ENCODE results near the gene PWWP2B.

PWWP2B gene

GRCh38 chr10:132366006-132366405 is 31.0 kb upstream of the PWWP2B start:
- Histone ChIP-seq H3K4me2 (ENCODE audit: low read length) (no peak overlapping the region), H3K4me1 (ENCODE audit: control insufficient read depth, insufficient read depth, low read length) (no peaks in the 10 kb centered on the region), H3K36me3 (ENCODE audit: insufficient read depth, low read length) (peaks cover 3% of the 10 kb centered on the region), H3K9ac (ENCODE audit: low read depth, low read length) (no peak overlapping the region), H3K9me3 (replicated peaks; ENCODE audit: low read length) (no peaks in the 10 kb centered on the region), H3K27me3 (ENCODE audit: control insufficient read depth, insufficient read depth, low read length) (no peaks in the 10 kb centered on the region), H3K4me3 (ENCODE audit: low read length) (no peak overlapping the region)

DNA sequence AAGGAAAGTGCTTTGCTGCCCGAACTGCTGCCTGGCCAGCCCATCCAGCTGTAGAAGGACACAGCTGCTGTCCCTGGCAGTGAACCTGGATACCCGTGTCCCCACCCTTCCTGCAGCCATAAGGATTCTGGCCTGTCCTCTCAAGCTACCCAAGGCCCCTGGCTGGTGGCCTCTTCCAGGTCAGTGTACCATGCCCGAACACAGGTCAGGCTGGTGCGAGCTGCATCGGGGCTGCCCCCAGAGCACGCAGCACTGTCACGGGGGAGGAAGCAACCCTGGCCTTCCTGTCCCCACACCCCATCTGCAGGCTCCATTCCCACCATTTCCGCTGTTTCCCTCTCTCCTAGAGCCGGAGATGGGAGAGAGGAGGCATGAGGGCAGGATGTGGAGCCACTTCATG is 30.5 kb upstream of the PWWP2B start:
- Histone ChIP-seq H3K4me1 (ENCODE audit: control insufficient read depth, insufficient read depth, low read length) (no peaks in the 10 kb centered on the region), H3K4me3 (ENCODE audit: low read length) (no peak overlapping the region), H3K27me3 (ENCODE audit: control insufficient read depth, insufficient read depth, low read length) (no peaks in the 10 kb centered on the region), H3K9me3 (replicated peaks; ENCODE audit: low read length) (no peaks in the 10 kb centered on the region), H3K9ac (ENCODE audit: low read depth, low read length) (no peak overlapping the region), H3K36me3 (ENCODE audit: insufficient read depth, low read length) (peaks cover 3% of the 10 kb centered on the region), H3K4me2 (ENCODE audit: low read length) (no peak overlapping the region)

DNA sequence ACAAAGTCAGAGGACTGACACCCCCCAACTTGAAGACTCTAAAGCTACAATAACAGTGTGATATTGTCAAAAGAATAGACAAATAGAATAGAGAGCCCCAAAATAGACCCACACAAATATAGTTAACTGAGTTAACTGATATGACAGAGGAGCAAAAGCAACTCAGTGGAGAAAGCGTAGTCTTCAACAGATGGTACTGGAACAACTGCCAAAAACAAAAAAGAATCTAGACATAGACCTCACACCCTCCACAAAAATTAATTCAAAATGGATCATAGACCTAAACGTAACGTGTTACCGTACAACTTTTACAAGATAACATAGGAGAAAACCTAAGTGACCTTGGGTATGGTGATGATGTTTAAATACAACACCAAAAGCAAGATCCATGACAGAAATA is 28.6 kb upstream of the PWWP2B start:
- no peaks in the 10 kb centered on the region for H3K27me3 ChIP-seq (ENCODE audit: control insufficient read depth, insufficient read depth, low read length)
- peaks cover 3% of the 10 kb centered on the region for H3K36me3 ChIP-seq (ENCODE audit: insufficient read depth, low read length)
- no peaks in the 10 kb centered on the region for H3K4me1 ChIP-seq (ENCODE audit: control insufficient read depth, insufficient read depth, low read length)
- H3K4me2 ChIP-seq (ENCODE audit: low read length): no peak overlapping the region
- no peak overlapping the region for H3K4me3 ChIP-seq (ENCODE audit: low read length)
- H3K9me3 ChIP-seq (replicated peaks; ENCODE audit: low read length): no peaks in the 10 kb centered on the region
- no peak overlapping the region for H3K9ac ChIP-seq (ENCODE audit: low read depth, low read length)

DNA sequence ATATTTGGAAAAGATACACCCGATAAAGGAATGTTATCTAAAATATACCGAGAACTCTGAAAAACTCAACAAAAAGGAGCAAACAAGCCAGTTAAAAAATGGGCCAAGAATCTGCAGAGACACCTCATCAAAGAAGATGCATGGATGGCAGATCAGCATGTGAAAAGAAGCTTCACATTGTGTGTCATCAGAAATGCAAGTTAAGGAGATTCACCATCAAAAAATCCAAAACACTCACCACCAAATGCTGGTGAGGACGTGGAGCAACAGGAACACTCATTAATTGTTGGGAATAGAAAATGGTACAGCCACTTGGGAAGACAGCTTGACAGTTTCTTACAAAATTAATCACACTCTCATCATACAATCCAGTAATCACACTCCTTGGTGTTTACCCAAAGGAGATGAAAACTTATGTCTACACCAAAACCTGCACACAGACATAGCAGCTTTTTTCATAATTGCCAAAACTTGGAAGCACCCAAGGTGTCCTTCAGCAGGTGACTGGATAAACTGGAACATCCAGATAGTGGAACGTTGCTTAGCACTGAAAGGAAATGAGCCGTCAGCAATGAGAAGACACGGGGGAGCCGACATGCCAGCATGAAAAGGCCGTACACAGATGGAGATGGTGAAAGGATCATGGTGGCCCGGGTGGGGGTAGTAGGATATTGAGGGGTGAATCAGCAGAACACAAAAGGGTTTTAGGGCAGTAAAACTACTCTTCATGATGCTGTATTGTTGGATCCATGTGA is 27.9 kb upstream of the PWWP2B start:
- Histone ChIP-seq H3K4me3 (ENCODE audit: low read length) (no peak overlapping the region), H3K9me3 (replicated peaks; ENCODE audit: low read length) (no peaks in the 10 kb centered on the region), H3K9ac (ENCODE audit: low read depth, low read length) (no peak overlapping the region), H3K36me3 (ENCODE audit: insufficient read depth, low read length) (peaks cover 3% of the 10 kb centered on the region), H3K4me2 (ENCODE audit: low read length) (no peak overlapping the region), H3K4me1 (ENCODE audit: control insufficient read depth, insufficient read depth, low read length) (no peaks in the 10 kb centered on the region), H3K27me3 (ENCODE audit: control insufficient read depth, insufficient read depth, low read length) (no peaks in the 10 kb centered on the region)

DNA sequence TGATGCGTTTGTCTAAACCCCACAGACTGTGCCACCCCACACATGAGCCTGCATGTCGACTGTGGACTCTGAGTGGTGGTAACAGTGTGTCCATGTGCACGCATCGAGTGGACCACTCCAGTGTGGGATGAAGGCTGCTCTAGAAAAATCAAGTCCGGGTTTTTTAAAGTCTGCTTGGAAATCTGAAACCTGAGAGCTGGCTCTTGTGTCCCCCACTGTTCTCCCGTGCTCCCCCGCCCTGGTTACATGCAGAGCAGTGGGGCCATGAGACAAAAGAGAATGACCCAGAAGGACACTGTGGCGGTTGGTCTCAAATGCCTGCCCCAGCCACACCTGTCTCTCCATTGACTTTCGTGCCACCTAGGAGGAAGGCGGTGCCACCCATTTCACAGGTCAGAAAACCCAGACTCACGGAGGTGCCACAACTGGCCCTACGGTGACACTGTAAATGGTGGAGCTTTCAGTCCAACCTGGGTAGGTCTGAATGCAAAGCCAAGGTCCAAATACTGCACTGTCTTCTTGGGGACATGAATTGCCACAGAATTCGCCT is 27.3 kb upstream of the PWWP2B start:
- Histone ChIP-seq H3K4me1 (ENCODE audit: control insufficient read depth, insufficient read depth, low read length) (no peaks in the 10 kb centered on the region), H3K9me3 (replicated peaks; ENCODE audit: low read length) (no peaks in the 10 kb centered on the region), H3K27me3 (ENCODE audit: control insufficient read depth, insufficient read depth, low read length) (no peaks in the 10 kb centered on the region), H3K4me2 (ENCODE audit: low read length) (no peak overlapping the region), H3K36me3 (ENCODE audit: insufficient read depth, low read length) (peaks cover 3% of the 10 kb centered on the region), H3K4me3 (ENCODE audit: low read length) (no peak overlapping the region), H3K9ac (ENCODE audit: low read depth, low read length) (no peak overlapping the region)

GRCh38 chr10:132370426-132371340 is 26.3 kb upstream of the PWWP2B start:
- Histone ChIP-seq H3K9me3 (replicated peaks; ENCODE audit: low read length) (no peaks in the 10 kb centered on the region), H3K4me3 (ENCODE audit: low read length) (no peak overlapping the region), H3K36me3 (ENCODE audit: insufficient read depth, low read length) (peaks cover 3% of the 10 kb centered on the region), H3K4me1 (ENCODE audit: control insufficient read depth, insufficient read depth, low read length) (no peaks in the 10 kb centered on the region), H3K9ac (ENCODE audit: low read depth, low read length) (no peak overlapping the region), H3K27me3 (ENCODE audit: control insufficient read depth, insufficient read depth, low read length) (no peaks in the 10 kb centered on the region), H3K4me2 (ENCODE audit: low read length) (no peak overlapping the region)

DNA sequence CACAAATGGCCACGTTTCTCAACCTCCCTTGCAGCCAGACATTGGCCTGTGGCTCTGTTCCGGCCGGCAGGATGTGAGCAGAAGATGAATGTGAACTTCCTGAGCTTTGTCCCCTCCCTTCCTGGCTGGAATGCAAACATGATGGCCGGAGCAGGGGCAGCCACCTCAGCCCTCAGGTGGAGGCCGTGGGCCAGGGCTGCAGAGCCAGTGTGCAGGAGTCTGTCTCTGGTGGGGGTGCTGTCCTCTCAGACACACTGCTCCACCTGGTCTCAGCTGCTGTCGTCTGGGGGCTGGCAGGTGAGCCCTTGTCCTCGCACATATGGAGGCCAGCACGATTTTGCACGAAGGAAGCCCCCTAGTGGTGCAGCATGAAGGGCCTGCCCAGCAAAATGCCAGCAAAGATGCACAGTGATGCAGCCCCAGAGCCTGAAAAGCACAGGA is 25.3 kb upstream of the PWWP2B start:
- Histone ChIP-seq H3K9me3 (replicated peaks; ENCODE audit: low read length) (no peaks in the 10 kb centered on the region), H3K4me3 (ENCODE audit: low read length) (no peak overlapping the region), H3K27me3 (ENCODE audit: control insufficient read depth, insufficient read depth, low read length) (no peaks in the 10 kb centered on the region), H3K4me1 (ENCODE audit: control insufficient read depth, insufficient read depth, low read length) (no peaks in the 10 kb centered on the region), H3K36me3 (ENCODE audit: insufficient read depth, low read length) (peaks cover 3% of the 10 kb centered on the region), H3K9ac (ENCODE audit: low read depth, low read length) (no peak overlapping the region), H3K4me2 (ENCODE audit: low read length) (no peak overlapping the region)

DNA sequence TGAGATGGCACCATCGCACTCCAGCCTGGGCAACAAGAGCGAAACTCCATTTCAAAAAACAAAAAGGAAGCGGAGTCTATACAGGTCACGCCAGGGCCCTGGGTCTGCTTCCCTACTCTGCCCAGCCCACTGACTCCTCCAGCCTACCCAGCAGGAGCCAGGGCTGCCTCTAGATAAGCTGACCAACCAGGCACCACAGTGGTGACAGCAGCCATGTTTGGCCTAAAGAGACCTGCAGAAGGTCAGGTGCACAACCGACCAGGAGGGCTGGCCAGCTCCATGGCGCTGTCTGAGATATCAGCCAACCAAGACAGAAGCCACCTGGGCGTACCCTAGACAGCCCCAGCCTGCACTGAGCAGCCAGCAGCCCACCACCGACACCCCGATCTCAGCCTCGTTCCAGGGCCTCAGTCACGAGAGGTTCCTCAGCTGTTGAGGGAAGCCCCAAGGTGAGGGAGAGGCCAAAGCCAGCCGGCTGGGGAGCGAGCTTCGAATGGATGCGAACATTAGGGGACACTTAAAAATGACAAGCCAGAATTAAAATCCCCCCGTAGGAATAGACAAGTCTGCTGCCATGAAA is 24.4 kb upstream of the PWWP2B start:
- Histone ChIP-seq H3K4me2 (ENCODE audit: low read length) (no peak overlapping the region), H3K4me3 (ENCODE audit: low read length) (no peak overlapping the region), H3K9me3 (replicated peaks; ENCODE audit: low read length) (no peaks in the 10 kb centered on the region), H3K9ac (ENCODE audit: low read depth, low read length) (no peak overlapping the region), H3K27me3 (ENCODE audit: control insufficient read depth, insufficient read depth, low read length) (no peaks in the 10 kb centered on the region), H3K4me1 (ENCODE audit: control insufficient read depth, insufficient read depth, low read length) (no peaks in the 10 kb centered on the region), H3K36me3 (ENCODE audit: insufficient read depth, low read length) (no peaks in the 10 kb centered on the region)

- no peak overlapping the region for H3K9ac ChIP-seq (ENCODE audit: low read depth, low read length)
- no peak overlapping the region for H3K4me3 ChIP-seq (ENCODE audit: low read length)
- no peaks in the 10 kb centered on the region for H3K9me3 ChIP-seq (replicated peaks; ENCODE audit: low read length)
- no peaks in the 10 kb centered on the region for H3K36me3 ChIP-seq (ENCODE audit: insufficient read depth, low read length)
- H3K4me2 ChIP-seq (ENCODE audit: low read length): no peak overlapping the region
- H3K27me3 ChIP-seq (ENCODE audit: control insufficient read depth, insufficient read depth, low read length): no peaks in the 10 kb centered on the region
- H3K4me1 ChIP-seq (ENCODE audit: control insufficient read depth, insufficient read depth, low read length): no peaks in the 10 kb centered on the region
Measured at GRCh38 chr10:132373241-132373955, 23.6 kb upstream of the PWWP2B start.

DNA sequence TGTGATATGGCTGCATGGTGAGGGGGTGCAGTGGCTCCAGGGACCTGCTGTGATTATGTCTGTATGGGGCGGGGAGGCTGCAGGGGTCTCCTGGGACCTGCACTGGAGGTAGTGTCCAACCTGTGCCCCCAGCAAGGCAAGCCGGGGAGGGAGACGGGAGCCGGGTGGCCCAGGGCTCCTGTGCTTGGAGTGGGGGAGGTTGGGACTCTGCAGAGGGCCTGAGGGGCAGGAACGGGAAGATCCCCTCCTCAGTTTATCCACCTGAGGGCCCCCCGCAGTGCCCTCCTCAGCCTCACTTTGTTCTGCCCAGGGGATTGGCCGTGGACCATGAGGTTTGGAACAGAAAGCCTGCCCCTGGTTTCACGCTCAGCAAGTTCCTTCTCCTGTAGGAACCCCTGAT is 22.8 kb upstream of the PWWP2B start:
- Histone ChIP-seq H3K36me3 (ENCODE audit: insufficient read depth, low read length) (no peaks in the 10 kb centered on the region), H3K4me1 (ENCODE audit: control insufficient read depth, insufficient read depth, low read length) (no peaks in the 10 kb centered on the region)

GRCh38 chr10:132374612-132375011 is 22.4 kb upstream of the PWWP2B start:
- H3K4me2 ChIP-seq (ENCODE audit: low read length): no peak overlapping the region

More for the DNA sequence above, 22.8 kb upstream of the PWWP2B start:
- H3K27me3 ChIP-seq (ENCODE audit: control insufficient read depth, insufficient read depth, low read length): no peaks in the 10 kb centered on the region
- no peak overlapping the region for H3K4me2 ChIP-seq (ENCODE audit: low read length)
- H3K4me3 ChIP-seq (ENCODE audit: low read length): no peak overlapping the region
- H3K9me3 ChIP-seq (replicated peaks; ENCODE audit: low read length): no peaks in the 10 kb centered on the region
- no peak overlapping the region for H3K9ac ChIP-seq (ENCODE audit: low read depth, low read length)

More at GRCh38 chr10:132374612-132375011, 22.4 kb upstream of the PWWP2B start:
- Histone ChIP-seq H3K9me3 (replicated peaks; ENCODE audit: low read length) (no peaks in the 10 kb centered on the region), H3K4me1 (ENCODE audit: control insufficient read depth, insufficient read depth, low read length) (no peaks in the 10 kb centered on the region), H3K27me3 (ENCODE audit: control insufficient read depth, insufficient read depth, low read length) (no peaks in the 10 kb centered on the region), H3K4me3 (ENCODE audit: low read length) (no peak overlapping the region), H3K36me3 (ENCODE audit: insufficient read depth, low read length) (no peaks in the 10 kb centered on the region), H3K9ac (ENCODE audit: low read depth, low read length) (no peak overlapping the region)
